Endothelial cell of umbilical vein (primary cell): ENCODE data around the gene CELSR2. TPM values are rescaled to one million over a fixed set of nuclear protein-coding genes. Genes with fewer than 3 reads are reported as not detected.

ENCODE experiments used
- BruUV-seq: library from RNA; stranded (reverse); fragments of 400-500 nt; replicated peaks from 2 replicates; lab custom pipeline; 2021; lab: Mats Ljungman, UMichigan
- CTCF ChIA-PET: fragments of 300-600, 350-600 bp; sonication (Branson Sonifier 250); formaldehyde crosslinking; loops from one replicate; lab custom pipeline; 2021; ENCODE audit warnings: antibody characterized with exemption, inconsistent platforms; lab: Charles Lee
- POLR2A ChIA-PET: fragments of 300-600, 350-600 bp; sonication (Branson Sonifier 250); formaldehyde crosslinking; loops from one replicate; lab custom pipeline; 2021; ENCODE audit warnings: antibody characterized with exemption, inconsistent platforms; lab: Charles Lee
- DNase-seq: peaks from one replicate; pipeline ENCODE4 v3.0.0-alpha.2; 2011; ENCODE audit warnings: low read depth, low spot score
- FAIRE-seq: peaks from 2 replicates; lab custom pipeline; 2011; peaks lifted over from hg19 to GRCh38; lab: Jason Lieb, UNC
- H2AFZ ChIP-seq: 2 replicates; pipeline ENCODE4 v1.6.0; 2012; ENCODE audit warnings: low read depth, low read length, control low read depth, inconsistent platforms
- H3K27ac ChIP-seq: 2 replicates; pipeline ENCODE4 v1.5.1; 2011; ENCODE audit warnings: low read depth, mild to moderate bottlenecking, control low read depth, low read length, moderate library complexity; ENCODE audit not compliant: insufficient read depth
- H3K27me3 ChIP-seq, 2 experiments: 2 replicates each; pipeline versions ENCODE4 v1.6.0 to v1.6.1; 2011; ENCODE audit warnings: low read length in 2 of 2, mixed read lengths in 1 of 2; ENCODE audit not compliant: control insufficient read depth in 2 of 2, insufficient read depth in 2 of 2
- H3K36me3 ChIP-seq, 2 experiments: 2 replicates in 1 of 2; 3 replicates in 1 of 2; pipeline ENCODE4 v1.5.1; 2011; ENCODE audit warnings: low read length in 2 of 2, mild to moderate bottlenecking in 1 of 2, moderate library complexity in 1 of 2; ENCODE audit not compliant: control insufficient read depth in 2 of 2, insufficient read depth in 2 of 2; ENCODE audit errors: extremely low read depth in 1 of 2
- H3K4me1 ChIP-seq: 3 replicates; pipeline ENCODE4 v1.5.1; 2011; ENCODE audit warnings: mild to moderate bottlenecking, low read length; ENCODE audit not compliant: control insufficient read depth, insufficient read depth; ENCODE audit errors: extremely low read depth
- H3K4me2 ChIP-seq: 2 replicates; pipeline ENCODE4 v1.6.1; 2011; ENCODE audit warnings: low read length, control low read depth, mixed read lengths; ENCODE audit not compliant: insufficient read depth
- H3K4me3 ChIP-seq, 3 experiments: fragments of 200-600 bp in 1 of 3; sonication (generic), shearing (Covaris generic) in 1 of 3; replicated peaks in 1 of 3; 2 replicates each; pipeline ENCODE4 v1.5.1; 2011 to 2016; ENCODE audit warnings: control low read depth in 3 of 3, low read length in 3 of 3, mild to moderate bottlenecking in 2 of 3, inconsistent platforms in 1 of 3, low read depth in 1 of 3, moderate library complexity in 1 of 3; ENCODE audit not compliant: insufficient read depth in 1 of 3
- H3K79me2 ChIP-seq: 2 replicates; pipeline ENCODE4 v1.6.0; 2012; ENCODE audit warnings: low read length, inconsistent platforms; ENCODE audit not compliant: control insufficient read depth, insufficient read depth
- H3K9ac ChIP-seq: replicated peaks from 2 replicates; pipeline ENCODE3; 2011; ENCODE audit warnings: low read length, control low read depth; ENCODE audit not compliant: insufficient read depth; ENCODE audit errors: extremely low read depth
- H3K9me1 ChIP-seq: replicated peaks from 3 replicates; pipeline ENCODE4 v1.6.0; 2011; ENCODE audit warnings: mild to moderate bottlenecking, low read length; ENCODE audit not compliant: control insufficient read depth, insufficient read depth; ENCODE audit errors: extremely low read depth
- H3K9me3 ChIP-seq: replicated peaks from 2 replicates; pipeline ENCODE4 v1.5.1; 2012; ENCODE audit warnings: low read length, inconsistent platforms; ENCODE audit not compliant: control insufficient read depth, insufficient read depth
- H4K20me1 ChIP-seq: replicated peaks from 2 replicates; pipeline ENCODE3; 2011; ENCODE audit warnings: mild to moderate bottlenecking, low read length; ENCODE audit not compliant: control insufficient read depth, insufficient read depth; ENCODE audit errors: extremely low read depth
- CTCF ChIP-seq, 2 donors: IDR thresholded peaks; 1 replicate in 1 of 2; 2 replicates in 1 of 2; pipeline ENCODE4 v1.5.1; 2011; ENCODE audit warnings: low read length in 2 of 2, mild to moderate bottlenecking in 2 of 2, moderate library complexity in 2 of 2, control low read depth in 1 of 2, inconsistent platforms in 1 of 2, low read depth in 1 of 2; ENCODE audit not compliant: insufficient read depth in 1 of 2; ENCODE audit errors: extremely low read depth in 1 of 2
- EZH2 ChIP-seq: IDR thresholded peaks from 2 replicates; pipeline ENCODE4 v1.6.1; 2012; ENCODE audit warnings: borderline replicate concordance, low read depth, mild to moderate bottlenecking, moderate library complexity, low read length, inconsistent platforms; ENCODE audit not compliant: severe bottlenecking
- FOS ChIP-seq: IDR thresholded peaks from 2 replicates; pipeline ENCODE4 v1.6.1; 2011; ENCODE audit warnings: mild to moderate bottlenecking, low read length, moderate library complexity, borderline replicate concordance; ENCODE audit not compliant: insufficient read depth
- GATA2 ChIP-seq: IDR thresholded peaks from 2 replicates; pipeline ENCODE4 v1.7.0; 2011; ENCODE audit warnings: low read depth, mild to moderate bottlenecking, moderate library complexity, mixed read lengths, low read length; ENCODE audit not compliant: insufficient read length, insufficient read depth
- JUN ChIP-seq: IDR thresholded peaks from 2 replicates; pipeline ENCODE4 v1.6.1; 2011; ENCODE audit warnings: borderline replicate concordance, low read depth; ENCODE audit not compliant: insufficient read length, insufficient read depth
- MAX ChIP-seq: IDR thresholded peaks from 2 replicates; pipeline ENCODE4 v1.6.1; 2011; ENCODE audit not compliant: insufficient read depth, insufficient read length
- MYC ChIP-seq: IDR thresholded peaks from one replicate; pipeline ENCODE4 v1.6.1; 2011; ENCODE audit warnings: mild to moderate bottlenecking, low read depth, low read length
- POLR2A ChIP-seq: IDR thresholded peaks from 2 replicates; pipeline ENCODE4 v1.6.1; 2012; ENCODE audit warnings: low read depth, mild to moderate bottlenecking, control low read depth, low read length
- POLR2AphosphoS5 ChIP-seq: IDR thresholded peaks from 2 replicates; pipeline ENCODE4 v1.6.1; 2012; ENCODE audit warnings: low read depth, mild to moderate bottlenecking, control low read depth, low read length, moderate library complexity; ENCODE audit not compliant: insufficient read depth
- dilution Hi-C: fragments of 300-500 bp; cut with MboI; formaldehyde crosslinking; loops from one replicate; pipeline ENCODE4 v1.15.0; 2019; ENCODE audit warnings: low sequenced_read_pairs; ENCODE audit not compliant: extremely low pct_ligation_motif_present
- intact Hi-C: fragments of 100-400 bp; cut with micrococcal nuclease; formaldehyde crosslinking; loops from one replicate; pipeline ENCODE4 v1.10.0; 2022
- polyA plus RNA-seq, 4 experiments: library from polyadenylated mRNA; depleted of rRNA in 3 of 4; stranded (reverse) in 3 of 4; unstranded in 1 of 4; fragments of >200 nt; gene quantifications; 2 replicates each; pipeline versions ENCODE4 v1.2.1 to v1.2.3, GENCODE V29; 2011 to 2012; ENCODE audit warnings: missing spikeins in 1 of 4
- total RNA-seq: library from RNA; stranded (reverse); gene quantifications from 2 replicates; pipeline ENCODE4 v1.2.3, GENCODE V29; 2021

The CELSR2 gene
- total and polyA plus RNA-seq, 2 donors (not counting 3 experiments of a cell fraction or from before 2014, with no cell fraction given) = 0.90 to 1.4 TPM

GRCh38 chr1:109314795-109315194 lies 65.5 kb downstream of the CELSR2 start:
- no TSS peak for BruUV-seq
- TF ChIP-seq POLR2AphosphoS5 = no peak
- no peak for TF ChIP-seq MYC
- TF ChIP-seq POLR2A = no peak
- TF ChIP-seq EZH2 = no peak
- TF ChIP-seq MAX = no peak
- TF ChIP-seq JUN = no peak
- TF ChIP-seq GATA2 = no peak
- no peak for TF ChIP-seq FOS
- no peak for TF ChIP-seq CTCF (IDR thresholded peaks at IDR 0.05; ENCODE audit: extremely low read depth in 1 of 2, insufficient read depth in 1 of 2, low read depth in 1 of 2, low read length in 2 of 2)
- FAIRE-seq (no peak), DNase-seq (no peak)
- no peaks in the 10 kb centered on the region for H3K36me3 ChIP-seq
- intact Hi-C loops (no loop called here), dilution Hi-C loops (no loop called here)
- H3K79me2 ChIP-seq = no peaks in the 10 kb centered on the region
- H3K4me3 ChIP-seq = no peak overlapping the region
- H3K9me1 ChIP-seq = no peaks in the 10 kb centered on the region
- no peak overlapping the region for H3K27ac ChIP-seq
- peaks cover 3 to 6% of the 10 kb centered on the region in 2 experiments for H3K27me3 ChIP-seq
- no peaks in the 10 kb centered on the region for H3K9me3 ChIP-seq
- H3K9ac ChIP-seq = no peak overlapping the region
- CTCF ChIA-PET = interaction anchor here (1.4 kb wide), 1 partner anchor 84 kb away, joined by 4 read pairs; no protein-coding TSS in a partner anchor
- no peak overlapping the region for H2AFZ ChIP-seq
- H3K4me1 ChIP-seq = no peaks in the 10 kb centered on the region
- POLR2A ChIA-PET = no interaction called here
- no peak overlapping the region for H3K4me2 ChIP-seq
- no peaks in the 10 kb centered on the region for H4K20me1 ChIP-seq
